ENCODE data around the gene SRY.
"Not testable (repeated sequence)": the region's sequence is repeated elsewhere in the genome, so short reads cannot be mapped to it uniquely, and the experiment has no call there.

The SRY gene

DNA sequence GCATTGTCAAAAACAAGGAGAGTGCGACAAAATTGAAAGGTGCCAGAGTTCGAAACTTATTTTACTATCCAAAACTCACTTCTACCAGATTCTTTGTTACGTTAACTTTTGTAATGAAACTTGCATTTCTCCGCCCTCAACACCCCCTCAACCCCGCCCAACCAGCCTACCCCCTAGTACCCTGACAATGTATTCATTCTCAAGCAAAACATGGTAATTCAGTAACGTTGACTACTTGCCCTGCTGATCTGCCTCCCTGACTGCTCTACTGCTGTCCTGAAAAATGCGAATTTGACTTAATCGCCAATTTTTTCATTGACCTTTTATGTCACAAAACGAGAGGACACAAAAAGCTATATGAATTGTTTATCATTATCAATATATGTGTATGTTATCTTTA lies at the start of gene SRY:
TSS of gene SRY (minus strand) at position 83 of the 400 bp plus-strand sequence. CDS start at position 4, 79 bp downstream.
- no peak for DNase-seq

DNA sequence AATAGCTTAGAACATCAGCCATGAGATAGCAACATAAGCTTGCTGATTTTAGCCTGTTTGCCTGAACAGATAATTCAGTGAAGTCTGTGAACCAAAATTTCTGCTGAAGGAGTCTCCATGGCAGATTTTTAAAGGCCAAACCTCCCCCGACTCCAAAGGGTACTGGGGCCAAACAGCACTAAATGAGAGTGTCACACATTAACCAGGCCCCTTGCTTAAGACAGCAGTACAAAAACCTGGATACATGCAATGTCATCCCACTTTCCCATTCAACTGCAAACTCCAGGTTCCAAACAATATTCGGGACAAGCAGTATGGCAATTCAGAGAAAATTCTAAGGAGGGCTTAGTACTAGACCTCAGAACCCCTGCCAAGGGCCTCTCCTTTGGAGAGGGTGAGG lies 49.6 kb upstream of the SRY start:
- DNase-seq, result no peak

DNA sequence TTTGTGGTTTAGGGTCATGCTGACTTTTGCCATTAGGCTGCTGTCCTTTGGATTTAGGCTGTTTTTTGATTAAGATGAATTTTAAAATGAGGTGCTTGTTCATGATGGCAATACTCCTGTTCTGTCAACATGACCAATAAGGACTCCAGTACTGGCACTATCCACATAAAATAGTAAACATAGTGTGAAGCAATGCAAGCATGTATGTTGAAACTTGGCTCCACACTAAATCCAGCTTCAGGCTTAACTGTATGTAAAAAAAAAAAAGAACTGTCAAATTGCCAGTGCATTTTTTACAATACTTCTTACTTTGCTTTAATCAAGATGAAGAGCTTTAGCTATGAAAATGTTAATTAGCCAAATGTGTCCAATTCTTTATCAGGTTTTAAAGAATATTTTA lies 47.7 kb upstream of the SRY start:
- no peak for DNase-seq

DNA sequence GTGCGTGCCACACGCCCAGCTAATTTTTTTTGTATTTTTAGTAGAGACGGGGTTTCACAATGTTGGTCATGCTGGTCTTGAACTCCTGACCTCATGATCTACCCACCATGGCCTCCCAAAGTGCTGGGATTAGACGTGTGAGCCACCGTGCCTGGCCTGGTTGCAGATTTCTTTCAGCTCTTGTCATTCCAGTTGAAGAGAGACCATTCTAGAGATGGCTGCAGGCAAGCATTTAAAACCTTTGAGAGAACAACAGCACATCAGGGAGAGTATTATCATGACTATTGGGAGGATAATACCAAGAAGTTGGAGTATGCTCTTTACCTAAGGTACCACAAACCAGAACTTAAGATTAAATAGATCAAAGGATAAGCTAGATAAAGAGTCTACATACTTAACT lies 41.0 kb upstream of the SRY start:
- no peak for DNase-seq

DNA sequence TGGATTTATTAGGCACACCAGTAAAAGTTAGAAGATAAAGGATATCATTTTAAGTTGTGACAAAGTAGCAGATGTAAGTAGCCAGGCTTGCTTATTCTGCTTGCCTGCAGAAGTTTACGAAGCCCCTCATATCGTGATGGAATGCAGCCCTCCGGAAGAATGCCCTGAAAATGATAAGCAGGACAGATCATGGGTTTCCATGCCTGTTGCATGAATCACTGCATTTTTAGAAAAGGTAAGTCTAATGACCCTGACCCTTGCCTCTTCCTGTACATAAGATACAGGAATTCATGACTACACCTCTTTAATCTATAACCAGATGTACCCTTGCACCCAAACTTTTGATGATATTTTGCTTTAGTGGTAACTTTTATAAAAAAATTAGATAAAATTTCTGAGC lies 37.0 kb upstream of the SRY start:
- no peak for DNase-seq

DNA sequence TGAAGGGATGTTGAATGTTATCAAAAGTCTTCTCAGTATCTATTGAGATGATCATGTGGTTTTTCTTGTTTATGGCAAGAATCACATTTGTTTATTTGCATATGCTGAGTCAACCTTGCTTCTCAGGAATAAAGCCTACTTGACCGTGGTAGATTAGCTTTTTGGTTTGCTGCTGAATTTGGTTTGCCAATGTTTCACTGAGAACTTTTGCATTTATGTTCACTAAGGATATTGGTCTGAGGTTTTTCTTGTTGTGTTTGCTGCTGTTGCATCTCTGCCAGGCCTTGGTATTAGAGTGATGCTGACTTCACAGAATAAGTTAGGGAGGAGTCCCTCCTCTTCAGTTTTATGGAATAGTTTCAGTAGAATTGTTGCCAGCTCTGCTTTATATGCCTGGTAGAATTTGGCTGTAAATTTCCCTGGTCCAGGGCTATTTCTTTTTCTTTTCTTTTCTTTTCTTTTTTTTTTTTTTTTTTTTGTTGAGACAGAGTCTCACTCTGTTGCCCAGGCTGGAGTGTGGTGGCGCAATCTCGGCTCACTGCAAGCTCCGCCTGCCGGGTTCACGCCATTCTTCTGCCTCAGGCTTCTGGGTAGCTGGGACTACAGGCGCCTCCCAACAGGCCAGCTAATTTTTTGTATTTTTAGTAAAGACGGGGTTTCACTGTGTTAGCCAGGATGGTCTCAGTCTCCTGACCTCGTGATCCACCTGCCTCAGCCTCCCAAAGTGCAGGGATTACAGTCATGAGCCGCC lies 29.8 kb upstream of the SRY start:
- not testable (repeated sequence) for DNase-seq

DNA sequence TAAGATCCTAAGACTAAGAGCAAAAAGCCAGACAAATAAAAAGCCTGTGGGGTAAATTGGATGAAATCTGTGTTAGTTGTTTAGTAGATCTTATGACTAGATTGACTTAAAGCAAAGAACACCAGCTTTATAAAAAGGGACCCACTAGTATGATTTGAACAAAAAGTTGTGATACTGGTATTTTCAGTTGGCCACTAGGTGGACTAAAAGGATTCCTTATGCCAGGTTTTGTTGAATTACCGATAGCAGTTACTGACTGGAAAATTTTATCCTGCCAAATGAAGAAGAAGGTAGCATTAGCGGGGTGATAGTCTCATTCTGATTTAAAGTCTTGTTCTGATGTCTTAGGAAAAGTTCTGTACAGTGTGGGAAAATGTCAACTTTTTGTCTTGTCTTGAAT lies 12.8 kb upstream of the SRY start:
- peak; percentile 13 for DNase-seq

DNA sequence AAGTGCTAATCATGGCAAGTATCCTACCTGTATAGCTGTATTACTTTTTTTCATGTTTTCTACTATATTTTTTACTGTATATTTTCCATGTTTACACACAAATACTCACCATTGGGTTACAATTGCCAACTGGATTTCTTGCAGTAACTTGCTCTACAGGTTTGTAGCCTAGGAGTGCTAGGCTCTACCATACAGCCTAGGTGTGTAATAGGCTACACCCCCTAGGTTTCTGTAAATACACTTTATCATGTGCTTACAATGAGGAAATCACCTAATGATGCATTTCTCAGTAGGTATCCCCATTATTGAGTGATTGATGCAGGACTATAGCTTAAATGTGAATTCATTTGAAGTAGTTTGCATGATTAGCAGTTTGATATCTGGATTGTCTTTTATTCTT lies 10.5 kb upstream of the SRY start:
- DNase-seq, result no peak

DNA sequence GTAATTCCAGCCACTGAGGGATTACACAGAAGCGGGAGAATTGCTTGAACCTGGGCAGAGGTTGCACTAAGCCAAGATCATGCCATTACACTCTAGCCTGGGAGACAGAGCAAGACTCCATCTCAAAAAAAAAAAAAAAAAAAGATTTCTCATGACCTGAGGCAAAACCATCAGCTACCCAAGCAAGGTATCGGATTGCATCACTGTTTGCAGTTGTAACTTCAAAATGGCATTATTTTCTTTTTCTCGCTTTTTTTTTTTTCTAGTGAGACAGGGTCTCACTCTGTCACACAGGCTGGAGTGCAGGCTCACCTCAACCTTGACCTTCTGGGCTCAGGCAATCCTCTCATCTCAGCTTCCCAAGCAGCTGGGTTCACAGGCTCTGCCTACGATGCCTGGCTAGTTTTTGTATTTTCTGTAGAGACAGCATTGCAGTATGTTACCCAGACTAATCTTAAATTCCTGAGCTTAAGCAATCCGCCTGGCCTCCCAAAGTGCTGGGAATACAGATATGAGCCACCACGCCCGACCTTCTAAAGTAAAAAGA lies 9.6 kb upstream of the SRY start:
- DNase-seq, result no peak

DNA sequence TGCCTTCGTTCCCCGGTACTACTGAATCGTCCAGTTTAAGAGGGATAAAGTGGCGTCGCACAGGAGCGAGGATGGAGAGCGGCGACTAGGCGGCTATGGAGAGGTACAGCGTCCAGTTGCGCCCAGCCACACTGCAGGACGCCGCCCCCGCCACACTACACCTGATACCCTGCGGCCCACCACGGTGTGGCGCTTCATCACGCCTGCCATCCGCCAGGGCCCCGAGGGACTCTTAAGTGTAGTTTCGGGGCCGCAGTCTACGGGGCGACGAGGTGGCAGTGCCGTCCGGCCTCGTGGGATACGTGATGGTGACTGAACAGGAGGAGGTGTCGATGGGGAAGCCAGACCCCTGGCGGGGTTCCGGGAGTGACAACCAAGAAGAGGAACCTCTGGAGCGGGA lies 2.3 kb upstream of the SRY start:
- no peak for DNase-seq

DNA sequence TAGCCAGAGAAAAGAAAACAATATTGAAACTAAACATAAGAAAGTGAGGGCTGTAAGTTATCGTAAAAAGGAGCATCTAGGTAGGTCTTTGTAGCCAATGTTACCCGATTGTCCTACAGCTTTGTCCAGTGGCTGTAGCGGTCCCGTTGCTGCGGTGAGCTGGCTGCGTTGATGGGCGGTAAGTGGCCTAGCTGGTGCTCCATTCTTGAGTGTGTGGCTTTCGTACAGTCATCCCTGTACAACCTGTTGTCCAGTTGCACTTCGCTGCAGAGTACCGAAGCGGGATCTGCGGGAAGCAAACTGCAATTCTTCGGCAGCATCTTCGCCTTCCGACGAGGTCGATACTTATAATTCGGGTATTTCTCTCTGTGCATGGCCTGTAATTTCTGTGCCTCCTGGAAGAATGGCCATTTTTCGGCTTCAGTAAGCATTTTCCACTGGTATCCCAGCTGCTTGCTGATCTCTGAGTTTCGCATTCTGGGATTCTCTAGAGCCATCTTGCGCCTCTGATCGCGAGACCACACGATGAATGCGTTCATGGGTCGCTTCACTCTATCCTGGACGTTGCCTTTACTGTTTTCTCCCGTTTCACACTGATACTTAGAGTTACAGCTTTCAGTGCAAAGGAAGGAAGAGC lies 488 bp downstream of the SRY start:
- DNase-seq, result peak; percentile 72

Measured in eye (tissue), 1 donor.